Neural crest cell (in vitro differentiated cells): ENCODE measurements around the gene YY1AP1. TPM values are rescaled to one million over a fixed set of nuclear protein-coding genes. Genes with fewer than 3 reads are reported as not detected.
"Not testable (repeated sequence)": the region's sequence is repeated elsewhere in the genome, so short reads cannot be mapped to it uniquely, and the experiment has no call there.

Source experiments
- DNase-seq: peaks from one replicate; pipeline ENCODE4 v3.0.0; 2021; ENCODE audit warnings: low read depth, mixed read lengths, low spot score
- H3K27ac Mint-ChIP-seq: one replicate; pipeline ENCODE4 v1.8.0; 2021; ENCODE audit warnings: mild to moderate bottlenecking, mixed read lengths; ENCODE audit not compliant: unreplicated experiment
- H3K27me3 Mint-ChIP-seq: 2 replicates; pipeline ENCODE4 v1.8.0; 2021; ENCODE audit warnings: low read depth, mild to moderate bottlenecking, mixed read lengths
- H3K36me3 Mint-ChIP-seq: 2 replicates; pipeline ENCODE4 v1.8.0; 2021; ENCODE audit warnings: low read depth, mild to moderate bottlenecking, mixed read lengths
- H3K4me1 Mint-ChIP-seq: 2 replicates; pipeline ENCODE4 v1.8.0; 2021; ENCODE audit warnings: mixed read lengths
- H3K4me3 Mint-ChIP-seq: one replicate; pipeline ENCODE4 v1.8.0; 2021; ENCODE audit warnings: mild to moderate bottlenecking, mixed read lengths
- H3K9me3 Mint-ChIP-seq: 2 replicates; pipeline ENCODE4 v1.8.0; 2021; ENCODE audit warnings: mixed read lengths
- total RNA-seq: library from RNA; stranded (reverse); gene quantifications from 2 replicates; pipeline ENCODE4 v1.2.1, GENCODE V29; 2021
- TF ChIP-seq, protein P1 (sequence below): fragments of 200-600 bp; sonication (generic); conservative IDR thresholded peaks from 2 replicates; pipeline ENCODE4 v1.5.0; 2021; ENCODE audit warnings: antibody characterized with exemption, mild to moderate bottlenecking

The YY1AP1 gene
- total RNA-seq, 1 donor from 2014 or later = 54.5 TPM

DNA sequence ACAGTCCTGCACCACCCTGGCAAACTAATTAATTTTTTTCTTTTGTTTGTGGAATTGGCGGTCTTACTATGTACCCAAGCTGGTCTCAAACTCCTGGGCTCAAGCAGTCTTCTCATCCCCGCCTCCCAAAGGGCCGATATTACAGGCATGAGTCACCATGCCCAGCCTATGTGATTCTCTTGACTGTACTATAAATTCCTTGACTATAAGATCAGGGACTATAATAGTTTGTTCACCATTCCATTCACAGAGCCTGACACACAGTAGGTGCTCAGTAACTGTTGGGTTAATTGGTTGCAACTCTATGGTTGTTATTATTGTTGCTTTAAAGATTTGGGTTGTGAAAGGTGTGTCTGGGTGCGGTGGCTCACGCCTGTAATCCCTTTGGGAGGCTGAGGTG is 17.6 kb upstream of the YY1AP1 start:
- Mint-ChIP-seq H3K4me3 (no peak overlapping the region), H3K27ac (no peak overlapping the region), H3K4me1 (no peaks in the 10 kb centered on the region)

GRCh38 chr1:155704414-155704813 is 15.8 kb upstream of the YY1AP1 start:
- Mint-ChIP-seq H3K27ac (peak overlapping the region; percentile 21), H3K36me3 (peaks cover 17% of the 10 kb centered on the region)
- not testable (repeated sequence) for H3K4me1 Mint-ChIP-seq, DNase-seq, H3K9me3 Mint-ChIP-seq, H3K27me3 Mint-ChIP-seq, H3K4me3 Mint-ChIP-seq

More for the DNA sequence above, 17.6 kb upstream of the YY1AP1 start:
- TF ChIP-seq, protein P1, sequence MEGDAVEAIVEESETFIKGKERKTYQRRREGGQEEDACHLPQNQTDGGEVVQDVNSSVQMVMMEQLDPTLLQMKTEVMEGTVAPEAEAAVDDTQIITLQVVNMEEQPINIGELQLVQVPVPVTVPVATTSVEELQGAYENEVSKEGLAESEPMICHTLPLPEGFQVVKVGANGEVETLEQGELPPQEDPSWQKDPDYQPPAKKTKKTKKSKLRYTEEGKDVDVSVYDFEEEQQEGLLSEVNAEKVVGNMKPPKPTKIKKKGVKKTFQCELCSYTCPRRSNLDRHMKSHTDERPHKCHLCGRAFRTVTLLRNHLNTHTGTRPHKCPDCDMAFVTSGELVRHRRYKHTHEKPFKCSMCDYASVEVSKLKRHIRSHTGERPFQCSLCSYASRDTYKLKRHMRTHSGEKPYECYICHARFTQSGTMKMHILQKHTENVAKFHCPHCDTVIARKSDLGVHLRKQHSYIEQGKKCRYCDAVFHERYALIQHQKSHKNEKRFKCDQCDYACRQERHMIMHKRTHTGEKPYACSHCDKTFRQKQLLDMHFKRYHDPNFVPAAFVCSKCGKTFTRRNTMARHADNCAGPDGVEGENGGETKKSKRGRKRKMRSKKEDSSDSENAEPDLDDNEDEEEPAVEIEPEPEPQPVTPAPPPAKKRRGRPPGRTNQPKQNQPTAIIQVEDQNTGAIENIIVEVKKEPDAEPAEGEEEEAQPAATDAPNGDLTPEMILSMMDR = no peak
- no peaks in the 10 kb centered on the region for H3K27me3 Mint-ChIP-seq
- peaks cover 21% of the 10 kb centered on the region for H3K36me3 Mint-ChIP-seq
- no peak for DNase-seq
- peaks cover 3% of the 10 kb centered on the region for H3K9me3 Mint-ChIP-seq

DNA sequence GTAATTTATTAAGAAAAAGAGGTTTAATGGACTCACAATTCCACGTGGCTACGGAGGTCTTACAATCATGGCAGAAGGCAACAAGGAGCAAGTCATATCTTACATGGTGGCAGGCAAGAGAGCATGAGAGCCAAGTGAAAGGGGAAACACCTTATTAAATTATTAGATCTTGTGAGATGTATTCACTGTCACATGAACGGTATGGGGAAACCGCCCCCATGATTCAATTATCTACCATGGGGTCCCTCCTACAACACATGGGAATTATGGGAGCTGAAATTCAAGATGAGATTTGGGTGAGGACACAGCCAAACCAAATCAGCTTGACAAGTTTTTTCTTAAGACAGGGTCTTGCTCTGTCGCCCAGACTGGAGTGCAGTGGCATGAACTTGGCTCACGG is 14.6 kb upstream of the YY1AP1 start:
- peaks cover 10% of the 10 kb centered on the region for H3K4me1 Mint-ChIP-seq
- TF ChIP-seq, protein P1 = no peak
- H3K4me3 Mint-ChIP-seq = no peak overlapping the region
- H3K27ac Mint-ChIP-seq = no peak overlapping the region
- no peak for DNase-seq
- H3K9me3 Mint-ChIP-seq = peaks cover 3% of the 10 kb centered on the region
- H3K27me3 Mint-ChIP-seq = no peaks in the 10 kb centered on the region
- H3K36me3 Mint-ChIP-seq = peaks cover 23% of the 10 kb centered on the region

DNA sequence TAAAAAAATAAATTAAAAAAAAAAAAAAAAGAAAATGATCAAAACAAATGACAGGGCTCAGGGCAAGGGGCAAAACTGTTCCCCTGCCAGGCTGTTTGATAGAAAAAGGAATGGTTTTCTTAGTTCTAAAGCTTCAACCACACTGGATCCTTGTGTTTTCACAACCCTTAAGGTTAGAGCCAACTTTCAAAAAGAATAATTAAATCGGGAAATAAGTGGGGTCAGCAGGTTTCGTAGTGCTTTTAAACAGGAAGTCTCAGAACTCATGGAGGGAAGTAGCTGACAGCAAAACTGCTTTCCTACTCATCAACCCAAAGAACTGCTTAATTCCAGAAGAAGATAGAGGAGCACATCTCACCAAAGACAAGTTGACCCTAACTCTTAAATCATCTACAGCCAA is 13.1 kb upstream of the YY1AP1 start:
- not testable (repeated sequence) for H3K27ac Mint-ChIP-seq, H3K27me3 Mint-ChIP-seq, DNase-seq, H3K9me3 Mint-ChIP-seq, H3K4me3 Mint-ChIP-seq
- H3K4me1 Mint-ChIP-seq = peaks cover 17% of the 10 kb centered on the region
- peaks cover 29% of the 10 kb centered on the region for H3K36me3 Mint-ChIP-seq

DNA sequence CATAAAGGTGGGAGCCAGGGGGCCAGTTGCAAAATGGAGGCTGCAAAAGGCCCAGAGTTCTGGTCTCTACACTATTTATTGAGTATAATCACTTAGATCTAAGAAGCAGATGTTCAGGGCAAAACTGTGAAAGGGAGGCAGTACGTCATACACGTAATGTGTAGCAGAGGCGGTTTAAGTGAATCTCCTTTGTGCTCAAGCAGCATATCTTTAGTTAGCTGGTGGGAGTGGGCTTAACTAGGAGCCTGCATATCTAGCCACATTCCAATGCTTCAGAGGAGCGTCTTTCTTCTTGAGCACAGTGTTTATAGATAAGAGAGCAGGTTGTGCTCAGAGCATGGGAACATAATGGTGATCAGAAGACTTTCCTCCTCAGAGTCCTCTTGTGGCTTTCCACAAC is 10.5 kb upstream of the YY1AP1 start:
- not testable (repeated sequence) for H3K27me3 Mint-ChIP-seq, H3K4me3 Mint-ChIP-seq, H3K9me3 Mint-ChIP-seq, H3K27ac Mint-ChIP-seq, DNase-seq
- H3K36me3 Mint-ChIP-seq = peaks cover 32% of the 10 kb centered on the region
- peaks cover 35% of the 10 kb centered on the region for H3K4me1 Mint-ChIP-seq

- H3K27ac Mint-ChIP-seq = no peak overlapping the region
- peaks cover 32% of the 10 kb centered on the region for H3K36me3 Mint-ChIP-seq
- TF ChIP-seq, protein P1 = no peak
- H3K4me1 Mint-ChIP-seq = peaks cover 35% of the 10 kb centered on the region
- DNase-seq = no peak
- peaks cover 4% of the 10 kb centered on the region for H3K9me3 Mint-ChIP-seq
- H3K4me3 Mint-ChIP-seq = no peak overlapping the region
- H3K27me3 Mint-ChIP-seq = no peaks in the 10 kb centered on the region
These were observed 9.9 kb upstream of the YY1AP1 start for GRCh38 chr1:155698382-155699038.

DNA sequence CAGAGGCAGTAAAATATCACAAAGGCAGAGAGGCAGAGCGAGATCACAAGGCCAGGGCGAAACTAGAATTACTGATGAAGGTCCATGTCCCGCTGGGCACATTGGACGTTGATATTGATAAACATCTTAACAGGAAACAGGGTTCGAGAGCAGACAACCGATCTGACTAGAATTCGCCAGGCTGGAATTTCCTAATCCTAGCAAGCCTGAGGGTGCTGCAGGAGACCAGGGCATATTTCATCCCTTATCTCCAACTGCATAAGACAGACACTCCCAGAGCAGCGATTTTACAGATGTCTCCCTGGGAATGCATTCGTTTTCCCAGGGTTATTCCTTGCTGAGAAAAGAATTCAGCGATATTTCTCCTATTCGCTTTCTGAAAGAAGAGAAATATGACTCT is 9.0 kb upstream of the YY1AP1 start:
- peak overlapping the region; percentile 92 for H3K27ac Mint-ChIP-seq
- peaks cover 37% of the 10 kb centered on the region for H3K36me3 Mint-ChIP-seq
- H3K9me3 Mint-ChIP-seq, DNase-seq, H3K27me3 Mint-ChIP-seq: not testable (repeated sequence)
- H3K4me3 Mint-ChIP-seq = peak overlapping the region; percentile 25
- peaks cover 38% of the 10 kb centered on the region for H3K4me1 Mint-ChIP-seq
